Measurements from ENCODE around the gene PPIF.

Gene PPIF

DNA sequence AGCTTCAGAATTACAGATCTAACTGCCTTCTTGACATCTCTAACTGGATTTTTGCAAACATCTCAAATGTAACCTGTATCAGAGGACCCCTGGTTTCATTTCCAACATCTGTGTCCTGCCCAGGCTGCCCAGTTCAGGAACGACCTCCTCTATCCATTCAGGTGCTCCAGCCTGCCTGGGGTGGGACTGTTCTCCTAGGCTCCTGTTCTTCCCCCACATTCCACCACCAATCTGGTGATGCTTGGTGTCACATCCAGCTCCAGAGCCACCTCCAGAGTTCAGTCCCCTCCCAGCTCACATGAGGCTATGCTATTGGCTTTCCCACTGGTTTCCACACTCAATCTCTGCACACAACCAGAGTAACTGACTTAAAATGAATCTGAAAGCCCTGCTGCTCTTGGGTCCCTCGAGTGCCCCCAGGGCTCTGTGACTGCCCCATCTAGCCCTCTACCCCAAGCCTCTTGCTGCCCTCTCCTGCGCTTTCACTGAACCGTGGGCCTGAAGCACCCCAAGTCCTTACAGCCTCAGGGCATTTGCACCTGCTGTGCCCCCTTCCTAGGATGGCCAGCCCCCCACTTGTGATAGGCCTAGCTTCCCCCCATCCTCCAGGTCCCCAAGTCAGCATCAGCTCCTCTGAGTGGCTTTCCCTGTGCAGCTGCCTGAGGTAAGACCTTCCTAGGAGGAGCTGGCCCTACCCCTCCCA lies 46.1 kb downstream of the PPIF start:
- no peak for DNase-seq (ENCODE audit: extremely low read depth, insufficient read length)
- Histone ChIP-seq H3K4me3 (replicated peaks; ENCODE audit: low read depth, low read length) (no peak overlapping the region), H3K27me3 (replicated peaks; ENCODE audit: control insufficient read depth, insufficient read depth, low read length) (no peaks in the 10 kb centered on the region), H3K36me3 (ENCODE audit: control insufficient read depth, insufficient read depth, low read length) (no peaks in the 10 kb centered on the region)
- TF ChIP-seq, protein P1, sequence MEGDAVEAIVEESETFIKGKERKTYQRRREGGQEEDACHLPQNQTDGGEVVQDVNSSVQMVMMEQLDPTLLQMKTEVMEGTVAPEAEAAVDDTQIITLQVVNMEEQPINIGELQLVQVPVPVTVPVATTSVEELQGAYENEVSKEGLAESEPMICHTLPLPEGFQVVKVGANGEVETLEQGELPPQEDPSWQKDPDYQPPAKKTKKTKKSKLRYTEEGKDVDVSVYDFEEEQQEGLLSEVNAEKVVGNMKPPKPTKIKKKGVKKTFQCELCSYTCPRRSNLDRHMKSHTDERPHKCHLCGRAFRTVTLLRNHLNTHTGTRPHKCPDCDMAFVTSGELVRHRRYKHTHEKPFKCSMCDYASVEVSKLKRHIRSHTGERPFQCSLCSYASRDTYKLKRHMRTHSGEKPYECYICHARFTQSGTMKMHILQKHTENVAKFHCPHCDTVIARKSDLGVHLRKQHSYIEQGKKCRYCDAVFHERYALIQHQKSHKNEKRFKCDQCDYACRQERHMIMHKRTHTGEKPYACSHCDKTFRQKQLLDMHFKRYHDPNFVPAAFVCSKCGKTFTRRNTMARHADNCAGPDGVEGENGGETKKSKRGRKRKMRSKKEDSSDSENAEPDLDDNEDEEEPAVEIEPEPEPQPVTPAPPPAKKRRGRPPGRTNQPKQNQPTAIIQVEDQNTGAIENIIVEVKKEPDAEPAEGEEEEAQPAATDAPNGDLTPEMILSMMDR (IDR thresholded peaks at IDR 0.05; ENCODE audit: insufficient read depth, low read length, poor library complexity, severe bottlenecking) = no peak

DNA sequence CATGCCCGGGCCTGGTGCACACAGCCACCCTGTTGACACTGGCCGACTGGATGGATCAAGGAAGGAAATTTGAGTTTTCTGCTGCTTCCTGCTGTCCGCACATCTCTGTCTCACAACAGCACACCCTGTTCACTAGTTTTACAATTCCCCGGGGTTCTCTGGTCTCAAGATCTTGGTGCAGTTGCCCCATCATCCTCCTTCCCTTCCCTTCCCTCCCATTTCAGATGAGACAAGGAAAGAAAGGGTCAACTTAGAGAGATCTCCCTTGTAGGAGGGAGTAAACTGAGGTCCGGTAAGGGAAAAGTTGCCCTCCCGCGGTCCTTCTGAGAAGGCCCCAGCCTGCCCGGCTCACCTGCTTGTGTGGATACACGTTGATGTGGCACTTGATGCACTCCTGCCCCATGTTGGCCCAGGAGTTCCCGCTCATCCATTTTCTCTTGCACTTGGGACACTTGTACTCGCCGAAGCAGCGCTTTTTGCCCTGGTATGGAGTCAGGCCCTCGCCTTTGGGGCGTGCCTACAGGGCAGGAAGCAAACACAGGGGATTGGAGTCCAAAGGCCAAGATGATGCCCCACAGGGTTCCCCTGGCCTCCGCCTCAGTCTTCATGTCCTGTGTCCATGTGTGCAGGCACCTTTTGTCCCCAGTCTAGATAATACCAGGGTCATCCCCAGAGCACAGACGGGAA lies 46.8 kb downstream of the PPIF start:
- DNase-seq (ENCODE audit: extremely low read depth, insufficient read length) = no peak
- Histone ChIP-seq H3K4me3 (replicated peaks; ENCODE audit: low read depth, low read length) (no peak overlapping the region), H3K36me3 (ENCODE audit: control insufficient read depth, insufficient read depth, low read length) (no peaks in the 10 kb centered on the region), H3K27me3 (replicated peaks; ENCODE audit: control insufficient read depth, insufficient read depth, low read length) (no peaks in the 10 kb centered on the region)
- TF ChIP-seq, protein P1 (IDR thresholded peaks at IDR 0.05; ENCODE audit: insufficient read depth, low read length, poor library complexity, severe bottlenecking) = no peak

DNA sequence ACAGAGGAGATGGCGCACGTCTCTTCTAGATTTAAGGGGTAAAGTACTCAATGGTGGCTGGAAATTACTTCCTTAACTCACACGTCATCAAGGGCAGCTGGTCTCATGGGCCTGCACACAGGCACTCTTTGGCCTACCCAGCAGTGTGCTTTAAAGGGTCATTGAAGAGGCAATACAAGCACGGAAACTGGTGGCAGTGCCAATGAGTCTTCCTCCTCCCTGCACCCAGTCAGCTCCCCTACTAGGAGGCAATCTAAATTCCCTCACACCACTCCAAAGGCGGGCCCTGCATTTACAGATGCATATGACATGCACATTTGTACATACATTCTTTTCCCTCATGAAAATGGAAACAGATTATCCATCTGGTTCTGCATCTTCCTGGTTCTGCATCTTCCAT lies 47.4 kb downstream of the PPIF start:
- Histone ChIP-seq H3K27me3 (replicated peaks; ENCODE audit: control insufficient read depth, insufficient read depth, low read length) (no peaks in the 10 kb centered on the region), H3K36me3 (ENCODE audit: control insufficient read depth, insufficient read depth, low read length) (no peaks in the 10 kb centered on the region), H3K4me3 (replicated peaks; ENCODE audit: low read depth, low read length) (no peak overlapping the region)
- DNase-seq (ENCODE audit: extremely low read depth, insufficient read length) = no peak
- TF ChIP-seq, protein P1 (IDR thresholded peaks at IDR 0.05; ENCODE audit: insufficient read depth, low read length, poor library complexity, severe bottlenecking) = no peak

DNA sequence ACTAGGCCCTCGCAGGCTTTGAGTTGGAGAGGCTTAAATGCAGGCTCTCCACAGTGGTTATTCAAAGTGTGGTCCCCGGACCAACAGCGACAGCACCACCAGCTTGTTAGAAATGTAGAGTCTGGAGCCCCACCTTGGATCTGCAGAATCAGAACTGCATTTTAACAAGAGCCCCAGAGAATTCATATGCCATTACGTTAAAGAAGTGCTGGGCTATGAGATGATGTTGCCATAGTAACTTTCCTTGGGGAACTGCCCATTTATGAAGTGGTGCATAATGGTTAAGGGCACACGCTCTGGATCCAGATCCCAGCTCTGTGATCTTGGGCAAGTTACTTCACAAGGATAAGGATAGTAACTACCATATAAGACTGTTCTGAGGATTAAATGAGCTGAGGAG lies 49.3 kb downstream of the PPIF start:
- TF ChIP-seq, protein P1 (IDR thresholded peaks at IDR 0.05; ENCODE audit: insufficient read depth, low read length, poor library complexity, severe bottlenecking) = no peak
- Histone ChIP-seq H3K36me3 (ENCODE audit: control insufficient read depth, insufficient read depth, low read length) (no peaks in the 10 kb centered on the region), H3K4me3 (replicated peaks; ENCODE audit: low read depth, low read length) (no peak overlapping the region), H3K27me3 (replicated peaks; ENCODE audit: control insufficient read depth, insufficient read depth, low read length) (no peaks in the 10 kb centered on the region)
- DNase-seq (ENCODE audit: extremely low read depth, insufficient read length) = no peak

DNA sequence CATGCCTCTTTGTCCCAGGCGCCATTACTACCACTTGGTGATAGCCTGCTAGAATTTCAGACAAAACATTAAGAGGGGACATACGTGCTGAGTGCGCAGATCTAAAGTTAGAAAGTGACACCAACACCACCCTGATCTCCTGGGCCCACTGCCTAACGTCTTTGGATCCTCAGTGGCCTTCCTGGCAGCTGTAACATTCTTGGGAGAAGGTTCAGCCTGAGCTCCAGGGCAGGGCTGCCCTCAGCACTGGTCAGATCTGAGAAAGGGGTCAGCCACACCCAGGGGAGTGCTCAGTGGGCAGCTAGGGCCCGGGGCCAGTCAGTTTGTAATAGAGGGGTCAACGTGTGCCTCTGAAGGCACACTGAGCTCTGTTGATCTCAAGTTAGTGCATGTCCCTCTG lies 49.8 kb downstream of the PPIF start:
- Histone ChIP-seq H3K36me3 (ENCODE audit: control insufficient read depth, insufficient read depth, low read length) (no peaks in the 10 kb centered on the region), H3K27me3 (replicated peaks; ENCODE audit: control insufficient read depth, insufficient read depth, low read length) (no peaks in the 10 kb centered on the region), H3K4me3 (replicated peaks; ENCODE audit: low read depth, low read length) (no peak overlapping the region)
- no peak for DNase-seq (ENCODE audit: extremely low read depth, insufficient read length)
- TF ChIP-seq, protein P1 (IDR thresholded peaks at IDR 0.05; ENCODE audit: insufficient read depth, low read length, poor library complexity, severe bottlenecking) = no peak

Data from GM06990 (cell line).